Activated T-helper 1 cell treated with anti-CD3 and anti-CD28 coated beads, Interleukin-2, amount 50 U/mL, for 16 hours (primary cell): ENCODE measurements around the gene NEK6.

ENCODE experiments used
- DNase-seq, 2 donors: peaks; one replicate each; pipeline ENCODE4 v3.0.0-alpha.2; 2020; ENCODE audit warnings: low read depth in 1 of 2, low spot score in 1 of 2

NEK6 gene

GRCh38 chr9:124340219-124341069 lies 82.7 kb downstream of the NEK6 start:
- no peak for DNase-seq

- DNase-seq, result no peak
These were observed 83.9 kb downstream of the NEK6 start for GRCh38 chr9:124341455-124342170.

- no peak for DNase-seq
These were observed 84.6 kb downstream of the NEK6 start for GRCh38 chr9:124342402-124342775.

GRCh38 chr9:124342776-124343485 lies 85.2 kb downstream of the NEK6 start:
- no peak for DNase-seq

GRCh38 chr9:124343533-124344290 lies 86.0 kb downstream of the NEK6 start:
- no peak for DNase-seq

GRCh38 chr9:124344291-124345050 lies 86.7 kb downstream of the NEK6 start:
- no peak for DNase-seq

GRCh38 chr9:124345063-124345462 lies 87.3 kb downstream of the NEK6 start:
- DNase-seq, result no peak

- DNase-seq, result no peak
These were observed 88.1 kb downstream of the NEK6 start for GRCh38 chr9:124345751-124346281.

- no peak for DNase-seq
These were observed 88.8 kb downstream of the NEK6 start for GRCh38 chr9:124346347-124347163.

- DNase-seq, result no peak
These were observed 89.6 kb downstream of the NEK6 start for GRCh38 chr9:124347206-124347967.

GRCh38 chr9:124347968-124348358 lies 90.2 kb downstream of the NEK6 start:
- no peak for DNase-seq

GRCh38 chr9:124348363-124348762 lies 90.6 kb downstream of the NEK6 start:
- DNase-seq, result no peak

- DNase-seq, result no peak
These were observed 91.1 kb downstream of the NEK6 start for GRCh38 chr9:124348831-124349230.

- DNase-seq, result no peak
These were observed 91.5 kb downstream of the NEK6 start for GRCh38 chr9:124349267-124349666.

- no peak for DNase-seq
These were observed 92.1 kb downstream of the NEK6 start for GRCh38 chr9:124349675-124350493.

- DNase-seq, result no peak
These were observed 92.9 kb downstream of the NEK6 start for GRCh38 chr9:124350494-124351263.
